ENCODE measurements around the gene GRIA4.
"Not testable (repeated sequence)": the region's sequence is repeated elsewhere in the genome, so short reads cannot be mapped to it uniquely, and the experiment has no call there.

GRIA4 gene

DNA sequence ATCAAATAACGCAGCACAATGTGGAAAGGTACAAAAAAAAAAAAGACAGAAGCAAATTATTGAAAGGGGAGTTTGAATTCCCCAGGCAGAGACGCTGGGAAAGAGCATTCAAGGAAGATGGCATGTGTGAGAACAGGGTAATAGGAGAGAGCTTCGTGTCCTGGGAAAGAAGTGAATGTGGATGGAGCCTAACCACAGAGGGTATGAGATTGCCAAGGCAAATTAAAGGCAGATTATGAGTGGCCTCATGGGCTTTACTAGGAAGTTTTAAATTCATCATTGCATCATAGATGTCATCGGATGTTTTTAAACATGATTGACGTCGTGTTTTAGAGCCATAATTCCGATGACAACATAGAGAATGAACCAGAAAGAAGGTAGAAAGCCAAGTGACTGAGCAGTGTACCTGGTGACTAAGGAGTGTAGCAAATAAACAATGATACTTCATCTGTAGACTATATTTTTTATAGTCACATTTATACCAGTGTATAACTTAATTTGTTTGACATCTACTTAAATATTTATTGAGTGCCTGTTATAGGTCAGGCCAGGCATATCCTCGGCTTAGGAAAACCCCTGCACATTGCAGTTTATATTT, 260.7 kb downstream of the GRIA4 start (continued):
- TF ChIP-seq, protein P1, sequence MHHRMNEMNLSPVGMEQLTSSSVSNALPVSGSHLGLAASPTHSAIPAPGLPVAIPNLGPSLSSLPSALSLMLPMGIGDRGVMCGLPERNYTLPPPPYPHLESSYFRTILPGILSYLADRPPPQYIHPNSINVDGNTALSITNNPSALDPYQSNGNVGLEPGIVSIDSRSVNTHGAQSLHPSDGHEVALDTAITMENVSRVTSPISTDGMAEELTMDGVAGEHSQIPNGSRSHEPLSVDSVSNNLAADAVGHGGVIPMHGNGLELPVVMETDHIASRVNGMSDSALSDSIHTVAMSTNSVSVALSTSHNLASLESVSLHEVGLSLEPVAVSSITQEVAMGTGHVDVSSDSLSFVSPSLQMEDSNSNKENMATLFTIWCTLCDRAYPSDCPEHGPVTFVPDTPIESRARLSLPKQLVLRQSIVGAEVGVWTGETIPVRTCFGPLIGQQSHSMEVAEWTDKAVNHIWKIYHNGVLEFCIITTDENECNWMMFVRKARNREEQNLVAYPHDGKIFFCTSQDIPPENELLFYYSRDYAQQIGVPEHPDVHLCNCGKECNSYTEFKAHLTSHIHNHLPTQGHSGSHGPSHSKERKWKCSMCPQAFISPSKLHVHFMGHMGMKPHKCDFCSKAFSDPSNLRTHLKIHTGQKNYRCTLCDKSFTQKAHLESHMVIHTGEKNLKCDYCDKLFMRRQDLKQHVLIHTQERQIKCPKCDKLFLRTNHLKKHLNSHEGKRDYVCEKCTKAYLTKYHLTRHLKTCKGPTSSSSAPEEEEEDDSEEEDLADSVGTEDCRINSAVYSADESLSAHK (tag by site-specific recombination; IDR thresholded peaks at IDR 0.05) = no peak
- peak; percentile 29; the same call in 1 of the 2 replicates for TF ChIP-seq FEZF1 (tag by site-specific recombination; IDR thresholded peaks at IDR 0.05)
- no peak for TF ChIP-seq OVOL3 (tag by site-specific recombination; IDR thresholded peaks at IDR 0.05)

DNA sequence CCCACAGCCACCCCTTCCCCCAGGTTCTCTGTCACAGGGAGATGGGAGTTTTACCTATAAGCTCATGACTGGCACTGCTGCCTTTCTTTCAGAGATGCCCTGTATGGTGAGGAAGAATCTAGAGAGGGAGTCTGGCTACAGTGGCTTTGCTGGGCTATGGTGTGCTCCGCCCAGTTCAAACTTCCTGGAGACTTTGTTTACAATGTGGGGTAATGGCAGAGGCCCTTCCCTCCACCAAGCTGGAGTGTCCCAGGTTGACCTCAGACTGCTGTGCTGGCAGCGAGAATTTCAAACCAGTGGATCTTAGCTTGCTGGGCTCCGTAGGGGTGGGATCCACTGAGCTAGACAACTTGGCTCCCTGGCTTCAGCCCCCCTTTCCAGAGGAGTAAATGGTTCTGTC, 268.6 kb downstream of the GRIA4 start:
- no peaks in the 10 kb centered on the region for H3K4me1 ChIP-seq (ENCODE audit: control insufficient read depth, insufficient read depth, low read length)
- ChIA-PET CTCF (interaction anchor here (1.4 to 2.4 kb wide), 2 partner anchors 9 to 15 kb away, joined by 5 to 6 read pairs; no protein-coding TSS in a partner anchor), POLR2A (no interaction called here)
- TF ChIP-seq ZNF544 (tag by site-specific recombination; IDR thresholded peaks at IDR 0.05) (no peak), ZNF221 (tag by site-specific recombination; IDR thresholded peaks at IDR 0.05; ENCODE audit: borderline replicate concordance) (no peak), PRDM1 (tag by site-specific recombination; IDR thresholded peaks at IDR 0.05) (no peak), ZNF416 (tag by site-specific recombination; IDR thresholded peaks at IDR 0.05) (no peak), ZNF223 (tag by site-specific recombination; IDR thresholded peaks at IDR 0.05) (no peak), ZNF433 (tag by site-specific recombination; IDR thresholded peaks at IDR 0.05; ENCODE audit: low read depth) (no peak), ZNF529 (tag by site-specific recombination; IDR thresholded peaks at IDR 0.05; ENCODE audit: insufficient replicate concordance) (no peak), ZNF157 (tag by site-specific recombination; IDR thresholded peaks at IDR 0.05) (no peak), BCL11B (tag by site-specific recombination; IDR thresholded peaks at IDR 0.05; ENCODE audit: low read depth) (no peak), RBAK (tag by site-specific recombination; IDR thresholded peaks at IDR 0.05) (no peak), ZNF510 (tag by site-specific recombination; IDR thresholded peaks at IDR 0.05; ENCODE audit: insufficient replicate concordance) (no peak)
- TF ChIP-seq, protein P2, sequence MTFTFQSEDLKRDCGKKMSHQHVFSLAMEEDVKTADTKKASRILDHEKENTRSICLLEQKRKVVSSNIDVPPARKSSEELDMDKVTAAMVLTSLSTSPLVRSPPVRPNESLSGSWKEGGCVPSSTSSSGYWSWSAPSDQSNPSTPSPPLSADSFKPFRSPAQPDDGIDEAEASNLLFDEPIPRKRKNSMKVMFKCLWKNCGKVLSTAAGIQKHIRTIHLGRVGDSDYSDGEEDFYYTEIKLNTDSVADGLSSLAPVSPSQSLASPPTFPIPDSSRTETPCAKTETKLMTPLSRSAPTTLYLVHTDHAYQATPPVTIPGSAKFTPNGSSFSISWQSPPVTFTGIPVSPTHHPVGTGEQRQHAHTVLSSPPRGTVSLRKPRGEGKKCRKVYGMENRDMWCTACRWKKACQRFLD (tag by site-specific recombination; IDR thresholded peaks at IDR 0.05) = no peak
- TF ChIP-seq, protein P3, sequence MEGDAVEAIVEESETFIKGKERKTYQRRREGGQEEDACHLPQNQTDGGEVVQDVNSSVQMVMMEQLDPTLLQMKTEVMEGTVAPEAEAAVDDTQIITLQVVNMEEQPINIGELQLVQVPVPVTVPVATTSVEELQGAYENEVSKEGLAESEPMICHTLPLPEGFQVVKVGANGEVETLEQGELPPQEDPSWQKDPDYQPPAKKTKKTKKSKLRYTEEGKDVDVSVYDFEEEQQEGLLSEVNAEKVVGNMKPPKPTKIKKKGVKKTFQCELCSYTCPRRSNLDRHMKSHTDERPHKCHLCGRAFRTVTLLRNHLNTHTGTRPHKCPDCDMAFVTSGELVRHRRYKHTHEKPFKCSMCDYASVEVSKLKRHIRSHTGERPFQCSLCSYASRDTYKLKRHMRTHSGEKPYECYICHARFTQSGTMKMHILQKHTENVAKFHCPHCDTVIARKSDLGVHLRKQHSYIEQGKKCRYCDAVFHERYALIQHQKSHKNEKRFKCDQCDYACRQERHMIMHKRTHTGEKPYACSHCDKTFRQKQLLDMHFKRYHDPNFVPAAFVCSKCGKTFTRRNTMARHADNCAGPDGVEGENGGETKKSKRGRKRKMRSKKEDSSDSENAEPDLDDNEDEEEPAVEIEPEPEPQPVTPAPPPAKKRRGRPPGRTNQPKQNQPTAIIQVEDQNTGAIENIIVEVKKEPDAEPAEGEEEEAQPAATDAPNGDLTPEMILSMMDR (tag by site-specific recombination; IDR thresholded peaks at IDR 0.05) = no peak
- TF ChIP-seq, protein P4, sequence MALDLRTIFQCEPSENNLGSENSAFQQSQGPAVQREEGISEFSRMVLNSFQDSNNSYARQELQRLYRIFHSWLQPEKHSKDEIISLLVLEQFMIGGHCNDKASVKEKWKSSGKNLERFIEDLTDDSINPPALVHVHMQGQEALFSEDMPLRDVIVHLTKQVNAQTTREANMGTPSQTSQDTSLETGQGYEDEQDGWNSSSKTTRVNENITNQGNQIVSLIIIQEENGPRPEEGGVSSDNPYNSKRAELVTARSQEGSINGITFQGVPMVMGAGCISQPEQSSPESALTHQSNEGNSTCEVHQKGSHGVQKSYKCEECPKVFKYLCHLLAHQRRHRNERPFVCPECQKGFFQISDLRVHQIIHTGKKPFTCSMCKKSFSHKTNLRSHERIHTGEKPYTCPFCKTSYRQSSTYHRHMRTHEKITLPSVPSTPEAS (tag by site-specific recombination; IDR thresholded peaks at IDR 0.05) = no peak
- TF ChIP-seq, protein P5, sequence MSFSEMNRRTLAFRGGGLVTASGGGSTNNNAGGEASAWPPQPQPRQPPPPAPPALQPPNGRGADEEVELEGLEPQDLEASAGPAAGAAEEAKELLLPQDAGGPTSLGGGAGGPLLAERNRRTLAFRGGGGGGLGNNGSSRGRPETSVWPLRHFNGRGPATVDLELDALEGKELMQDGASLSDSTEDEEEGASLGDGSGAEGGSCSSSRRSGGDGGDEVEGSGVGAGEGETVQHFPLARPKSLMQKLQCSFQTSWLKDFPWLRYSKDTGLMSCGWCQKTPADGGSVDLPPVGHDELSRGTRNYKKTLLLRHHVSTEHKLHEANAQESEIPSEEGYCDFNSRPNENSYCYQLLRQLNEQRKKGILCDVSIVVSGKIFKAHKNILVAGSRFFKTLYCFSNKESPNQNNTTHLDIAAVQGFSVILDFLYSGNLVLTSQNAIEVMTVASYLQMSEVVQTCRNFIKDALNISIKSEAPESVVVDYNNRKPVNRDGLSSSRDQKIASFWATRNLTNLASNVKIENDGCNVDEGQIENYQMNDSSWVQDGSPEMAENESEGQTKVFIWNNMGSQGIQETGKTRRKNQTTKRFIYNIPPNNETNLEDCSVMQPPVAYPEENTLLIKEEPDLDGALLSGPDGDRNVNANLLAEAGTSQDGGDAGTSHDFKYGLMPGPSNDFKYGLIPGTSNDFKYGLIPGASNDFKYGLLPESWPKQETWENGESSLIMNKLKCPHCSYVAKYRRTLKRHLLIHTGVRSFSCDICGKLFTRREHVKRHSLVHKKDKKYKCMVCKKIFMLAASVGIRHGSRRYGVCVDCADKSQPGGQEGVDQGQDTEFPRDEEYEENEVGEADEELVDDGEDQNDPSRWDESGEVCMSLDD (tag by site-specific recombination; IDR thresholded peaks at IDR 0.05) = no peak
- no peaks in the 10 kb centered on the region for H3K36me3 ChIP-seq (ENCODE audit: control insufficient read depth in 2 of 2, insufficient read depth in 1 of 2, low read length in 2 of 2)
- no peak overlapping the region for H3K4me3 ChIP-seq (ENCODE audit: low read depth, low read length)
- no peaks in the 10 kb centered on the region for H3K9me3 ChIP-seq (ENCODE audit: control insufficient read depth, insufficient read depth, low read depth, low read length)
- no peak overlapping the region for H3K27ac ChIP-seq (ENCODE audit: extremely low read depth, low read depth, low read length)

DNA sequence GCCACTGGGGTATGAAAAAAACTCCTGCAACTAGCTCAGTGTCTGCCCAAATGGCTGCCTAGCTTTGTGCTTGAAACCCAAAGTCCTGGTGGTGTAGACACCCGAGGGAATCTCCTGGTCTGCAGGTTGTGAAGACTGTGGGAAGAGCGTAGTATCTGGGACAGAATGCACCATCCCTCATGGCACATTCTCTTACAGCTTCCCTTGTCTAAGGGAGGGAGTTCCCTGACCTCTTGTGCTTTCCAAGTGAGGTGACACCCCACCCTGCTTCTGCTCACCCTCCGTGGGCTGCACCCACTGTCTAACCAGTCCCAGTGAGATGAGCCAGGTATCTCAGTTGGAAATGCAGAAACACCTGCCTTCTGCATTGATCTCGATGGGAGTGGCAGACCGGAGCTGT, 269.1 kb downstream of the GRIA4 start:
- H3K9me3 ChIP-seq (ENCODE audit: control insufficient read depth, insufficient read depth, low read depth, low read length); H3K4me3 ChIP-seq (ENCODE audit: low read depth, low read length); POLR2A ChIA-PET; H3K4me1 ChIP-seq (ENCODE audit: control insufficient read depth, insufficient read depth, low read length); H3K27ac ChIP-seq (ENCODE audit: extremely low read depth, low read depth, low read length); H3K36me3 ChIP-seq (ENCODE audit: control insufficient read depth in 2 of 2, insufficient read depth in 1 of 2, low read length in 2 of 2): not testable (repeated sequence)
- CTCF ChIA-PET = interaction anchor here (1.0 to 2.4 kb wide), 3 partner anchors 10 to 198 kb away, joined by 3 to 6 read pairs (median 5); partner anchors contain the start of genes AASDHPPT and KBTBD3

All from HEK293 (cell line).